Fibroblast of lung (primary cell): Measurements from ENCODE around the gene SLC39A1.

ENCODE experiments used
- EZH2 ChIP-seq: IDR thresholded peaks from 2 replicates; pipeline ENCODE4 v1.5.1; 2012; ENCODE audit warnings: low read length, control low read depth, mild to moderate bottlenecking; ENCODE audit errors: missing control alignments
- TF ChIP-seq, protein P1 (sequence below), 2 donors: IDR thresholded peaks in 1 of 2; conservative IDR thresholded peaks in 1 of 2; 1 replicate in 1 of 2; 2 replicates in 1 of 2; pipeline ENCODE4 v1.5.1; 2011 to 2012; ENCODE audit warnings: low read length in 2 of 2, control low read depth in 1 of 2, inconsistent platforms in 1 of 2, low read depth in 1 of 2, mild to moderate bottlenecking in 1 of 2

DNA sequence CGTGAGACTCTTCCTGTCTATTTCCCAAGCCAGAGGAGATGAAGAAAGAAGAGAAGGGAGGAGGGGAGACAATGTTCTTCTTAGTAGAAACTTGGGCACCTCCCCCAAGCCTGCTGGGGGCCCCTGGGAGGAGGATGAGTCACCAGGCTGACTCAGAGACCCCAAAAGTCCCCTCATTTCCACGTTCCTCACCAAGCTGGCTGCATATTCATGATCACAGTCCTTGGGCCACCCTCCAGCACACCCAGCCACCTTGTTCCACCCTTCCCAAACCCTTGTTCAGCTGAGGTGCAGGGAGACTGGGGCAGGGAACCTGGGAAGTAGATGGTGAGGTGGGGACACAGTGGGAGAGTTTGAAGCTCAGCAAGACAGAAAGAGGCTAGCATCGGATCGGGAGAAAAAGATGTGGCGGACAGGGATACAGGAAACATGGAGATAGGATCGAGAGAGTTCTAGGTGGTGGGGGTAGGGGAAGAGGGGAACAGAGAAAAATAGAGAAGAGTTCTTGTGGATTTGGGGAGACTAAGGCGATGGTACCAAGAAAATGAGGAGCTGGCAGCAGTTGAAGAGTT lies 22.1 kb upstream of the SLC39A1 start:
- TF ChIP-seq, protein P1, sequence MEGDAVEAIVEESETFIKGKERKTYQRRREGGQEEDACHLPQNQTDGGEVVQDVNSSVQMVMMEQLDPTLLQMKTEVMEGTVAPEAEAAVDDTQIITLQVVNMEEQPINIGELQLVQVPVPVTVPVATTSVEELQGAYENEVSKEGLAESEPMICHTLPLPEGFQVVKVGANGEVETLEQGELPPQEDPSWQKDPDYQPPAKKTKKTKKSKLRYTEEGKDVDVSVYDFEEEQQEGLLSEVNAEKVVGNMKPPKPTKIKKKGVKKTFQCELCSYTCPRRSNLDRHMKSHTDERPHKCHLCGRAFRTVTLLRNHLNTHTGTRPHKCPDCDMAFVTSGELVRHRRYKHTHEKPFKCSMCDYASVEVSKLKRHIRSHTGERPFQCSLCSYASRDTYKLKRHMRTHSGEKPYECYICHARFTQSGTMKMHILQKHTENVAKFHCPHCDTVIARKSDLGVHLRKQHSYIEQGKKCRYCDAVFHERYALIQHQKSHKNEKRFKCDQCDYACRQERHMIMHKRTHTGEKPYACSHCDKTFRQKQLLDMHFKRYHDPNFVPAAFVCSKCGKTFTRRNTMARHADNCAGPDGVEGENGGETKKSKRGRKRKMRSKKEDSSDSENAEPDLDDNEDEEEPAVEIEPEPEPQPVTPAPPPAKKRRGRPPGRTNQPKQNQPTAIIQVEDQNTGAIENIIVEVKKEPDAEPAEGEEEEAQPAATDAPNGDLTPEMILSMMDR (conservative IDR thresholded peaks at IDR 0.05 in 1 of 2, IDR thresholded peaks at IDR 0.05 in 1 of 2; ENCODE audit: low read depth in 1 of 2, low read length in 2 of 2) = no peak
- no peak for TF ChIP-seq EZH2
